Sigmoid colon (tissue), 4 donors: ENCODE results near the gene GPR18.

ENCODE experiments used
- EP300 ChIP-seq, 4 donors: sonication (generic); formaldehyde crosslinking; IDR thresholded peaks; one replicate each; pipeline ENCODE4 v1.6.1; 2017; ENCODE audit warnings: antibody characterized with exemption in 4 of 4
- POLR2A ChIP-seq, 2 donors: fragments of 450-650 bp; IDR thresholded peaks; one replicate each; pipeline ENCODE4 v1.6.1; 2016; ENCODE audit warnings: antibody characterized with exemption in 2 of 2, mild to moderate bottlenecking in 2 of 2, moderate library complexity in 2 of 2
- POLR2AphosphoS5 ChIP-seq, 4 donors: sonication (generic); formaldehyde crosslinking; IDR thresholded peaks; one replicate each; pipeline ENCODE4 v1.6.1; 2017; ENCODE audit warnings: antibody characterized with exemption in 4 of 4
- TF ChIP-seq, protein P1 (sequence below), 4 experiments: fragments of 450-650 bp in 3 of 4; fragments of 200-600 bp in 1 of 4; IDR thresholded peaks; one replicate each; pipeline ENCODE4 v1.5.1; 2016 to 2019; ENCODE audit warnings: antibody characterized with exemption in 4 of 4, mild to moderate bottlenecking in 3 of 4, moderate library complexity in 2 of 4

DNA sequence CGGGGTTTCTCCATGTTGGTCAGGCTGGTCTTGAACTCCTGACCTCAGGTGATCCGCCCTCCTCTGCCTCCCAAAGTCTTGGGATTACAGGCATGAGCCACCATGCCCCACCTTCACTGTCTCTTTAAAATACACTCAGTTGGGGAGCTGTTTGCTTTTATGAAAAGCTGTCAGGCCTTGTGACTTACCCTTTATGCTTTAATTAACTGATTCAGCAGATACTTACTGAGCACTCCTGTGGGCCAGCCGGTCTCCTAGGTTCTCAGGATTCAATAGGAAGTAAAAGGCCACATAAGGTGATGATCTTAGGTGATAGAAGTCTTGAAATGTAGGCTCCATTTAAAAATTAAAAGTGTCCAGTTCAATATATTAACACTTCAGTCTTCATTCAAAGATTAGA, 50.0 kb downstream of the GPR18 start:
- TF ChIP-seq, protein P1, sequence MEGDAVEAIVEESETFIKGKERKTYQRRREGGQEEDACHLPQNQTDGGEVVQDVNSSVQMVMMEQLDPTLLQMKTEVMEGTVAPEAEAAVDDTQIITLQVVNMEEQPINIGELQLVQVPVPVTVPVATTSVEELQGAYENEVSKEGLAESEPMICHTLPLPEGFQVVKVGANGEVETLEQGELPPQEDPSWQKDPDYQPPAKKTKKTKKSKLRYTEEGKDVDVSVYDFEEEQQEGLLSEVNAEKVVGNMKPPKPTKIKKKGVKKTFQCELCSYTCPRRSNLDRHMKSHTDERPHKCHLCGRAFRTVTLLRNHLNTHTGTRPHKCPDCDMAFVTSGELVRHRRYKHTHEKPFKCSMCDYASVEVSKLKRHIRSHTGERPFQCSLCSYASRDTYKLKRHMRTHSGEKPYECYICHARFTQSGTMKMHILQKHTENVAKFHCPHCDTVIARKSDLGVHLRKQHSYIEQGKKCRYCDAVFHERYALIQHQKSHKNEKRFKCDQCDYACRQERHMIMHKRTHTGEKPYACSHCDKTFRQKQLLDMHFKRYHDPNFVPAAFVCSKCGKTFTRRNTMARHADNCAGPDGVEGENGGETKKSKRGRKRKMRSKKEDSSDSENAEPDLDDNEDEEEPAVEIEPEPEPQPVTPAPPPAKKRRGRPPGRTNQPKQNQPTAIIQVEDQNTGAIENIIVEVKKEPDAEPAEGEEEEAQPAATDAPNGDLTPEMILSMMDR (IDR thresholded peaks at IDR 0.05) = no peak
- TF ChIP-seq POLR2A (IDR thresholded peaks at IDR 0.05) (no peak), POLR2AphosphoS5 (IDR thresholded peaks at IDR 0.05) (no peak), EP300 (IDR thresholded peaks at IDR 0.05) (no peak)
